T-helper 1 cell (primary cell): ENCODE data around the gene ACTN4.
"Not testable (repeated sequence)": the region's sequence is repeated elsewhere in the genome, so short reads cannot be mapped to it uniquely, and the experiment has no call there.

Experiments
- DNase-seq, 5 donors: peaks; one replicate each; pipeline ENCODE4 v3.0.0-alpha.2; 2012 to 2020
- total RNA-seq, 4 donors: gene quantifications; one replicate each; lab custom pipeline; 2026; lab: John Stamatoyannopoulos, UW

Gene ACTN4
- 103 to 156 (median 131) reads per million in 4 donors for total RNA-seq

- peak; percentile 98 to 100 (median 99) for DNase-seq
Measured at GRCh38 chr19:38647368-38647965, at the start of gene ACTN4. ACTN4 (plus strand) TSS chr19:38647649; CDS start chr19:38647746, 97 bp downstream.

- no peak for DNase-seq
Measured at GRCh38 chr19:38599722-38600121, 47.7 kb upstream of the ACTN4 start.

GRCh38 chr19:38602856-38603255 is 44.6 kb upstream of the ACTN4 start:
- DNase-seq: not testable (repeated sequence)

- DNase-seq: no peak
Measured at GRCh38 chr19:38606131-38606530, 41.3 kb upstream of the ACTN4 start.

GRCh38 chr19:38614289-38614688 is 33.2 kb upstream of the ACTN4 start:
- no peak for DNase-seq

GRCh38 chr19:38615007-38615581 is 32.4 kb upstream of the ACTN4 start:
- DNase-seq: no peak

GRCh38 chr19:38616265-38616664 is 31.2 kb upstream of the ACTN4 start:
- no peak for DNase-seq

- peak in 1 of 5 donors; percentile 26 for DNase-seq
Measured at GRCh38 chr19:38617283-38617763, 30.1 kb upstream of the ACTN4 start.

GRCh38 chr19:38617764-38618589 is 29.5 kb upstream of the ACTN4 start, which contains the start of gene MAP4K1:
MAP4K1 (minus strand) TSS chr19:38617953; CDS start chr19:38617895, 58 bp downstream.
- peak; percentile 33 to 83 (median 57) for DNase-seq

GRCh38 chr19:38618590-38619360 is 28.7 kb upstream of the ACTN4 start, which contains the start of gene EIF3K:
EIF3K (plus strand) TSS chr19:38619188; CDS start chr19:38619269, 81 bp downstream.
- DNase-seq: peak; percentile 94 to 99 (median 95)

- DNase-seq: no peak
Measured at GRCh38 chr19:38619361-38620174, 27.9 kb upstream of the ACTN4 start.

GRCh38 chr19:38624822-38625221 is 22.6 kb upstream of the ACTN4 start:
- DNase-seq: no peak

GRCh38 chr19:38626401-38626800 is 21.0 kb upstream of the ACTN4 start:
- no peak for DNase-seq

GRCh38 chr19:38629568-38629967 is 17.9 kb upstream of the ACTN4 start:
- DNase-seq: no peak

GRCh38 chr19:38631301-38631700 is 16.1 kb upstream of the ACTN4 start:
- not testable (repeated sequence) for DNase-seq

- DNase-seq: not testable (repeated sequence)
Measured at GRCh38 chr19:38631811-38632475, 15.5 kb upstream of the ACTN4 start.

GRCh38 chr19:38632476-38633213 is 14.8 kb upstream of the ACTN4 start:
- DNase-seq: no peak

- peak; percentile 31 to 71 (median 58) for DNase-seq
Measured at GRCh38 chr19:38634757-38635482, 12.5 kb upstream of the ACTN4 start.
